SK-N-SH (cell line): ENCODE measurements around the gene LARGE1. TPM values are rescaled to one million over a fixed set of nuclear protein-coding genes. Genes with fewer than 3 reads are reported as not detected.

Experiments
- CTCF ChIA-PET: fragments of 300-600, 350-600 bp; formaldehyde crosslinking; extraction: SDS; loops from one replicate; lab custom pipeline; 2021; lab: Yijun Ruan, JAX
- POLR2A ChIA-PET: fragments of 350-600 bp; sonication (Branson Sonifier 250); formaldehyde crosslinking; extraction: SDS; loops from one replicate; lab custom pipeline; 2020; ENCODE audit warnings: antibody characterized with exemption, inconsistent platforms; lab: Yijun Ruan, JAX
- DNase-seq: peaks from one replicate; pipeline ENCODE4 v3.0.0; 2012
- H2AFZ ChIP-seq: fragments of 200-600 bp; sonication (generic); 2 replicates; pipeline ENCODE4 v1.8.1; 2016; ENCODE audit warnings: antibody characterized with exemption, mild to moderate bottlenecking, low read depth
- H3F3A ChIP-seq: fragments of 200-600 bp; sonication (generic); replicated peaks from 2 replicates; pipeline ENCODE3; 2016; ENCODE audit warnings: antibody characterized with exemption, mild to moderate bottlenecking; ENCODE audit not compliant: insufficient read depth
- H3K27ac ChIP-seq, 2 experiments: fragments of 200-500 bp in 1 of 2; fragments of 200-600 bp in 1 of 2; sonication (Bioruptor generic) in 1 of 2; sonication (generic), shearing (Covaris generic) in 1 of 2; 2 replicates each; pipeline versions ENCODE4 v1.5.1 to v1.6.1; 2014 to 2016; ENCODE audit warnings: low read depth in 2 of 2, inconsistent platforms in 1 of 2, low read length in 1 of 2, mild to moderate bottlenecking in 1 of 2, mixed read lengths in 1 of 2
- H3K27me3 ChIP-seq: fragments of 200-600 bp; sonication (generic), shearing (Covaris generic); 2 replicates; pipeline ENCODE4 v1.6.1; 2016; ENCODE audit warnings: mixed run types; ENCODE audit not compliant: insufficient read depth
- H3K36me3 ChIP-seq, 2 experiments: fragments of 200-500 bp in 1 of 2; fragments of 200-600 bp in 1 of 2; sonication (Bioruptor generic) in 1 of 2; sonication (generic) in 1 of 2; replicated peaks in 1 of 2; 2 replicates each; pipeline versions ENCODE3 to v1.5.1; 2014 to 2016; ENCODE audit warnings: low read length in 1 of 2, mild to moderate bottlenecking in 1 of 2; ENCODE audit not compliant: insufficient read depth in 2 of 2, control insufficient read depth in 1 of 2
- H3K4me1 ChIP-seq, 2 experiments: fragments of 200-500 bp in 1 of 2; fragments of 200-600 bp in 1 of 2; sonication (Bioruptor generic) in 1 of 2; sonication (generic), shearing (Covaris generic) in 1 of 2; 2 replicates each; pipeline versions ENCODE4 v1.5.1 to v1.6.1; 2014 to 2016; ENCODE audit warnings: low read depth in 1 of 2, low read length in 1 of 2, mixed run types in 1 of 2; ENCODE audit not compliant: insufficient read depth in 2 of 2, control insufficient read depth in 1 of 2
- H3K4me2 ChIP-seq: fragments of 200-600 bp; sonication (generic), shearing (Covaris generic); 2 replicates; pipeline ENCODE4 v1.6.1; 2017; ENCODE audit warnings: mixed run types
- H3K4me3 ChIP-seq, 2 experiments: fragments of 200-500 bp in 1 of 2; fragments of 200-600 bp in 1 of 2; sonication (Bioruptor generic) in 1 of 2; sonication (generic), shearing (Covaris generic) in 1 of 2; 2 replicates each; pipeline versions ENCODE4 v1.5.1 to v1.8.1; 2014 to 2016; ENCODE audit warnings: low read depth in 2 of 2, inconsistent platforms in 1 of 2, low read length in 1 of 2, mild to moderate bottlenecking in 1 of 2, mixed read lengths in 1 of 2, moderate library complexity in 1 of 2
- H3K79me2 ChIP-seq: fragments of 200-600 bp; sonication (generic); 2 replicates; pipeline ENCODE4 v1.8.1; 2017; ENCODE audit warnings: mild to moderate bottlenecking; ENCODE audit not compliant: insufficient read depth
- H3K9ac ChIP-seq: fragments of 200-600 bp; sonication (generic); 2 replicates; pipeline ENCODE4 v1.6.1; 2017; ENCODE audit warnings: mixed run types
- H3K9me2 ChIP-seq: fragments of 200-600 bp; sonication (generic); 2 replicates; pipeline ENCODE4 v1.6.1; 2017; ENCODE audit warnings: mixed run types
- H3K9me3 ChIP-seq: fragments of 200-600 bp; sonication (generic); 2 replicates; pipeline ENCODE4 v1.6.1; 2017; ENCODE audit warnings: mixed run types, mild to moderate bottlenecking, moderate library complexity
- H4K20me1 ChIP-seq: fragments of 200-600 bp; sonication (generic); 2 replicates; pipeline ENCODE4 v1.6.1; 2017; ENCODE audit warnings: mild to moderate bottlenecking, mixed run types; ENCODE audit not compliant: insufficient read depth
- ELF1 ChIP-seq: IDR thresholded peaks from 2 replicates; pipeline ENCODE4 v1.4.0; 2012
- EP300 ChIP-seq, 2 experiments: IDR thresholded peaks; 2 replicates each; pipeline versions ENCODE4 v1.4.0 to v1.6.1; 2012; ENCODE audit warnings: borderline replicate concordance in 1 of 2, low read depth in 1 of 2, low read length in 1 of 2
- FOSL2 ChIP-seq: IDR thresholded peaks from 2 replicates; pipeline ENCODE4 v1.4.0; 2012; ENCODE audit warnings: low read depth, mild to moderate bottlenecking, moderate library complexity, borderline replicate concordance
- FOXJ3 ChIP-seq: sonication (generic); formaldehyde crosslinking; IDR thresholded peaks from 2 replicates; pipeline ENCODE4 v1.5.1; 2020; ENCODE audit warnings: mild to moderate bottlenecking, missing genetic modification reagents
- FOXM1 ChIP-seq: IDR thresholded peaks from 2 replicates; pipeline ENCODE4 v1.4.0; 2012; ENCODE audit warnings: low read depth, mild to moderate bottlenecking
- GATA2 ChIP-seq: sonication (generic); formaldehyde crosslinking; IDR thresholded peaks from 2 replicates; pipeline ENCODE4 v1.5.0; 2020; ENCODE audit warnings: mild to moderate bottlenecking, missing genetic modification reagents
- JUND ChIP-seq: IDR thresholded peaks from 2 replicates; pipeline ENCODE4 v1.4.0; 2012
- MAX ChIP-seq: IDR thresholded peaks from 2 replicates; pipeline ENCODE4 v1.4.0; 2012; ENCODE audit warnings: low read depth
- MXI1 ChIP-seq: IDR thresholded peaks from 2 replicates; pipeline ENCODE4 v1.6.1; 2012; ENCODE audit warnings: mild to moderate bottlenecking, low read depth, low read length, improper control_type of control experiment
- NRF1 ChIP-seq: IDR thresholded peaks from 2 replicates; pipeline ENCODE4 v1.6.1; 2012; ENCODE audit warnings: low read depth, mild to moderate bottlenecking, low read length
- POLR2AphosphoS5 ChIP-seq: IDR thresholded peaks from 2 replicates; pipeline ENCODE4 v1.6.1; 2012; ENCODE audit warnings: low read depth, low read length
- RAD21 ChIP-seq: IDR thresholded peaks from 2 replicates; pipeline ENCODE4 v1.6.1; 2012; ENCODE audit warnings: mild to moderate bottlenecking, low read length
- TAF1 ChIP-seq: IDR thresholded peaks from 2 replicates; pipeline ENCODE4 v1.6.1; 2012; ENCODE audit warnings: low read depth, mild to moderate bottlenecking, low read length, moderate library complexity, borderline replicate concordance
- USF1 ChIP-seq: IDR thresholded peaks from 2 replicates; pipeline ENCODE4 v1.4.0; 2012; ENCODE audit warnings: low read depth, borderline replicate concordance
- WGBS: methylation state at CpG from one replicate; pipeline ENCODE4 v1.1.6; 2017; ENCODE audit warnings: low lambda C conversion rate; 5-methylcytosine and 5-hydroxymethylcytosine counted together
- polyA plus RNA-seq, 3 experiments: library from polyadenylated mRNA; depleted of rRNA; stranded (reverse); fragments of >200 nt; gene quantifications; 2 replicates each; pipeline ENCODE4 v1.2.3, GENCODE V29; 2012
- TF ChIP-seq, protein P1 (sequence below): fragments of 200-600 bp; sonication (generic); IDR thresholded peaks from 2 replicates; pipeline ENCODE4 v1.6.1; 2017; ENCODE audit warnings: antibody characterized with exemption, mild to moderate bottlenecking, moderate library complexity
- TF ChIP-seq, protein P2 (sequence below): IDR thresholded peaks from 2 replicates; pipeline ENCODE4 v1.6.1; 2012; ENCODE audit warnings: mild to moderate bottlenecking, low read depth, low read length, moderate library complexity
- TF ChIP-seq, protein P3 (sequence below): fragments of 150-350 bp; IDR thresholded peaks from 2 replicates; pipeline ENCODE4 v1.6.1; 2017; ENCODE audit warnings: antibody characterized with exemption, low read length, low read depth, borderline replicate concordance

LARGE1 gene
- polyA plus RNA-seq, 1 of the 3 experiments (the other 2 are of a cell fraction): 1.1 TPM

GRCh38 chr22:33652615-33653014 lies 267.7 kb downstream of the LARGE1 start:
- CTCF ChIA-PET: interaction anchor here (1.1 kb wide), 1 partner anchor 53 kb away, joined by 3 read pairs; no protein-coding TSS in a partner anchor
- no peak overlapping the region for H3K4me2 ChIP-seq
- H4K20me1 ChIP-seq: no peaks in the 10 kb centered on the region

More at GRCh38 chr22:33652615-33653014, 267.7 kb downstream of the LARGE1 start:
- Histone ChIP-seq H3K27ac (no peak overlapping the region), H3K4me3 (no peak overlapping the region), H3K4me1 (no peaks in the 10 kb centered on the region), H3K9ac (no peak overlapping the region), H3K79me2 (no peaks in the 10 kb centered on the region), H3K9me2 (no peaks in the 10 kb centered on the region), H2AFZ (no peak overlapping the region), H3F3A (no peaks in the 10 kb centered on the region), H3K27me3 (no peaks in the 10 kb centered on the region), H3K9me3 (no peaks in the 10 kb centered on the region), H3K36me3 (no peaks in the 10 kb centered on the region)
- TF ChIP-seq FOSL2 (no peak), RAD21 (no peak), JUND (no peak), FOXM1 (no peak), NRF1 (no peak), FOXJ3 (CRISPR knock-in tag) (no peak), EP300 (IDR thresholded peaks at IDR 0.05; ENCODE audit: borderline replicate concordance in 1 of 2, low read depth in 1 of 2, low read length in 1 of 2) (no peak), USF1 (no peak), TAF1 (no peak), GATA2 (CRISPR knock-in tag) (no peak), MAX (no peak), POLR2AphosphoS5 (no peak), MXI1 (no peak), ELF1 (no peak)
- TF ChIP-seq, protein P1, sequence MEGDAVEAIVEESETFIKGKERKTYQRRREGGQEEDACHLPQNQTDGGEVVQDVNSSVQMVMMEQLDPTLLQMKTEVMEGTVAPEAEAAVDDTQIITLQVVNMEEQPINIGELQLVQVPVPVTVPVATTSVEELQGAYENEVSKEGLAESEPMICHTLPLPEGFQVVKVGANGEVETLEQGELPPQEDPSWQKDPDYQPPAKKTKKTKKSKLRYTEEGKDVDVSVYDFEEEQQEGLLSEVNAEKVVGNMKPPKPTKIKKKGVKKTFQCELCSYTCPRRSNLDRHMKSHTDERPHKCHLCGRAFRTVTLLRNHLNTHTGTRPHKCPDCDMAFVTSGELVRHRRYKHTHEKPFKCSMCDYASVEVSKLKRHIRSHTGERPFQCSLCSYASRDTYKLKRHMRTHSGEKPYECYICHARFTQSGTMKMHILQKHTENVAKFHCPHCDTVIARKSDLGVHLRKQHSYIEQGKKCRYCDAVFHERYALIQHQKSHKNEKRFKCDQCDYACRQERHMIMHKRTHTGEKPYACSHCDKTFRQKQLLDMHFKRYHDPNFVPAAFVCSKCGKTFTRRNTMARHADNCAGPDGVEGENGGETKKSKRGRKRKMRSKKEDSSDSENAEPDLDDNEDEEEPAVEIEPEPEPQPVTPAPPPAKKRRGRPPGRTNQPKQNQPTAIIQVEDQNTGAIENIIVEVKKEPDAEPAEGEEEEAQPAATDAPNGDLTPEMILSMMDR: no peak
- TF ChIP-seq, protein P2, sequence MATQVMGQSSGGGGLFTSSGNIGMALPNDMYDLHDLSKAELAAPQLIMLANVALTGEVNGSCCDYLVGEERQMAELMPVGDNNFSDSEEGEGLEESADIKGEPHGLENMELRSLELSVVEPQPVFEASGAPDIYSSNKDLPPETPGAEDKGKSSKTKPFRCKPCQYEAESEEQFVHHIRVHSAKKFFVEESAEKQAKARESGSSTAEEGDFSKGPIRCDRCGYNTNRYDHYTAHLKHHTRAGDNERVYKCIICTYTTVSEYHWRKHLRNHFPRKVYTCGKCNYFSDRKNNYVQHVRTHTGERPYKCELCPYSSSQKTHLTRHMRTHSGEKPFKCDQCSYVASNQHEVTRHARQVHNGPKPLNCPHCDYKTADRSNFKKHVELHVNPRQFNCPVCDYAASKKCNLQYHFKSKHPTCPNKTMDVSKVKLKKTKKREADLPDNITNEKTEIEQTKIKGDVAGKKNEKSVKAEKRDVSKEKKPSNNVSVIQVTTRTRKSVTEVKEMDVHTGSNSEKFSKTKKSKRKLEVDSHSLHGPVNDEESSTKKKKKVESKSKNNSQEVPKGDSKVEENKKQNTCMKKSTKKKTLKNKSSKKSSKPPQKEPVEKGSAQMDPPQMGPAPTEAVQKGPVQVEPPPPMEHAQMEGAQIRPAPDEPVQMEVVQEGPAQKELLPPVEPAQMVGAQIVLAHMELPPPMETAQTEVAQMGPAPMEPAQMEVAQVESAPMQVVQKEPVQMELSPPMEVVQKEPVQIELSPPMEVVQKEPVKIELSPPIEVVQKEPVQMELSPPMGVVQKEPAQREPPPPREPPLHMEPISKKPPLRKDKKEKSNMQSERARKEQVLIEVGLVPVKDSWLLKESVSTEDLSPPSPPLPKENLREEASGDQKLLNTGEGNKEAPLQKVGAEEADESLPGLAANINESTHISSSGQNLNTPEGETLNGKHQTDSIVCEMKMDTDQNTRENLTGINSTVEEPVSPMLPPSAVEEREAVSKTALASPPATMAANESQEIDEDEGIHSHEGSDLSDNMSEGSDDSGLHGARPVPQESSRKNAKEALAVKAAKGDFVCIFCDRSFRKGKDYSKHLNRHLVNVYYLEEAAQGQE: no peak
- TF ChIP-seq, protein P3, sequence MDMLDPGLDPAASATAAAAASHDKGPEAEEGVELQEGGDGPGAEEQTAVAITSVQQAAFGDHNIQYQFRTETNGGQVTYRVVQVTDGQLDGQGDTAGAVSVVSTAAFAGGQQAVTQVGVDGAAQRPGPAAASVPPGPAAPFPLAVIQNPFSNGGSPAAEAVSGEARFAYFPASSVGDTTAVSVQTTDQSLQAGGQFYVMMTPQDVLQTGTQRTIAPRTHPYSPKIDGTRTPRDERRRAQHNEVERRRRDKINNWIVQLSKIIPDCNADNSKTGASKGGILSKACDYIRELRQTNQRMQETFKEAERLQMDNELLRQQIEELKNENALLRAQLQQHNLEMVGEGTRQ: no peak
- DNase-seq: no peak
- POLR2A ChIA-PET: no interaction called here
- WGBS: 30% methylated on average over 5 of the region's 5 CpGs
